HG03575 (cell line): ENCODE results near the gene SSX2IP.

ENCODE experiments used
- ATAC-seq: cut with Tn5 transposase; IDR thresholded peaks from one replicate; pipeline ENCODE4 v1.9.1; 2021; ENCODE audit not compliant: unreplicated experiment, insufficient number of reproducible peaks, low FRiP score; ENCODE audit errors: extremely low read depth

The SSX2IP gene

GRCh38 chr1:84711869-84712268 is 21.6 kb upstream of the SSX2IP start:
- no peak for ATAC-seq

DNA sequence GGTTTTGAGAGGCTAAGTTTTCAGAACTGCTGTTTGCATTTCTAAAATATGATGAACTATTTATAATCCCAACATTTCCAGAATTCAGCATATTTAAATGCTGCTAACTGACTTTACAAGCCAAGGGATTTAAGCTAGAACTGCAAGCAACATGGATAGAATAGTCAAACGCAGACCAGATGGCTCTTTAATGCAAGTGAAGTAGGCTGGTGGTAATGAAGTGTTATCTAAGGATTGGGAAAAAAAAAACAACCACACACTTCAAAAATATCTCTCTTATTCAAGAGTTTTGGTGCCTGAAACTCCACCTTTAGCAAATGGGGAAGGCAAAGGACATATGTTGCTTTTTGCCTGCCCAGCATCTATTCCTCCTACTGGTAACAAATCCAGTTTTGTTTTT is 20.9 kb upstream of the SSX2IP start:
- ATAC-seq: no peak

- ATAC-seq: no peak
Observed at GRCh38 chr1:84709131-84709530, 18.9 kb upstream of the SSX2IP start.

DNA sequence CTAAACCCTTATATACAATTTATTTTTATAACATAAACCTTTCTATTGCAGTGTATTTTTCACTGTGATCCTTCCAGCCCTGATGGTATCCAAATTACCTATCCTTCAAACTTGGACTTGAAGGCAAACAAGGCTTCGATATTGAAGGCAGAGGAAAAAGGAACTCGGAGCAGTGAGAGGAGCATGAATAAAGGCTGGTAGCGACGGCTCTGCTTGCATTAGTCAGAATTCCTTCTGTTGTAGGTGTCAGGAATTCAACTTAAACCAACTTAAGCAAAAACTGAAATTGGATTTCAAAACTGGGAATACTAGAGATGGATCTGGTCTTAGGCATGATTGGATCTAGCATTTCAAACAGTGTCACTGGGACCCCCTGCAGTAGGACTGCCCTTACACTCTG is 17.8 kb upstream of the SSX2IP start:
- ATAC-seq: no peak

GRCh38 chr1:84705513-84705912 is 15.3 kb upstream of the SSX2IP start:
- ATAC-seq: no peak

DNA sequence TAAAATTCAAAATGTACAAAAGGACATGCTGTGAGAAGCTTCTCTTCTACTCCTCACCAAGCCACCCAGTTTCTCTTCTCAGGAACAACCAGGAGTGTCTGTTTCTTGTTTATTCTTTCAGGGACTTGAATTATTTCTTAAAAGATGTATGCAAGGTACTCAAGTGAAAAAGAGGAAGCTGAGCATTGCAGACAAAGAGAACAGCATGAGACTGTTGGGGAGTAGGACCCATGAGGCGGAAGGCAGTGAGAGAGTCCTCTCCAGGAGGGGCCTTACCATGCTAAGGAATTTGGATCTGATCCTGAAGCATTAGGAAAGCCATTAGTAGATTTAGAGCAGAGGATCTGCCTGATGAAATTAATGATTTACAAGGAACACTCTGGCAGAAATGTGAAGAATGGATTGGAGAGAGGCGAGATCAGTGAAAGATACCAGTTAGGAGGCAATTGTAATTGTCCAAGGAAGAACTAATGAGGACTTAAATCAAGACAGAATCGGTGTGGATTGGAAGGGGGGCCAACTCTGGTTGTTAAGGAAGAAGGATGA is 14.7 kb upstream of the SSX2IP start:
- no peak for ATAC-seq

DNA sequence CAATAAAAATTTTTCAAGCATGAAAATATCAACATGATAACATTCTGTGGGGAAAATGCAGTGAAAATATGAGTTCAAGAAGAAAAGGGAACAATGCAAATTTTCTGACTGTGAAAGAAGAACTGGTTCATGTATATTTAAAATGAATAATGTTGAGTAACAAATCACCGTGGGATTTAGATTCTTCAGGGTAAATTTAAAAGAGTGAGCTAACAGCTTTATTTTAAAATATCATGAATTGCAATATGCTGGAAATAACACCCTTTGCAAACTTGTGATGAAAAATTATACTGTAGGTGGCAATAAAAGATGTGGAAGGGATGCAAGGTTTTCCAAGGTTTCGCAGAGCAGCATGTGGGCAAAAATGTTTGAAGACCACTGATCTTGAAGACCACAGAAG is 13.2 kb upstream of the SSX2IP start:
- no peak for ATAC-seq

GRCh38 chr1:84702143-84702542 is 11.9 kb upstream of the SSX2IP start:
- no peak for ATAC-seq

GRCh38 chr1:84701376-84701775 is 11.1 kb upstream of the SSX2IP start:
- ATAC-seq: no peak

- peak; percentile 58 for ATAC-seq
Observed at GRCh38 chr1:84700070-84700469, 9.8 kb upstream of the SSX2IP start.

- no peak for ATAC-seq
Observed at GRCh38 chr1:84698151-84699110, 8.2 kb upstream of the SSX2IP start.

DNA sequence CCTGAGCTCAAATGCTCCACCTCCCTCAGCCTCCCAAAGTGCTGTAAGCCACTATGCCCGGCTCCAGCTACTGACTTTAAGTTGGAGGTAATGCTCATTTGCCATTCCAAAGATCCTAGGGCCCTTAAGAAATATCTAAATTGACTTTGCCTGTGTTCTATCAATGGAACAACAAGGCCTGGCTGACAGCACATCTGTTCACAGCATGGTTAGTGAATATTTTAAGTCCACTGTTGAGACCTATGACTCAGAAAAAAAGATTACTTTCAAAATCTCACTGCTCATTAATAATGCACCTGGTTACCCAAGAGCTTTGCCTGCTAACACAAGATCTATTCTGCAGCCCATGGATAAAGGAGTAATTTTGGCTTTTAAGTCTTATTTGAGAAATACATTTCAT is 3.5 kb upstream of the SSX2IP start:
- no peak for ATAC-seq

DNA sequence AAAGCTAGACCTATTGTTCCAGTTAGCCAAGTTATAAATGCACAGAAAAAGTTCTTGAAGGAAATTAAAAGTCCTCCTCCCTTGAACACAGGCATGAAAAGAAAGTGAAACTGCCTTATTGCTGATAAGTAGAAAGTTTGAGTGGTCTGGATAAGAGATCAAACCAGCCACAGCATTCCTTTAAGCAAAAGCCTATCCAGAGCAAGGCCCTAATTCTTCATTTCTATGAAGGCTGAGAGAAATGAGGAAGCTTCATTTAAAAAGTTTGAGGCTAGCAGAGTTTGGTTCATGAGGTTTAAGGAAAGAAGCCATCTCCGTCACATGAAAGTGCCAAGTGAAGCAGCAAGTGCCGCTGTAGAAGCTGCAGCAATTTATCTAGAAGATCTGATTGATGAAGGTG is 2.7 kb upstream of the SSX2IP start:
- ATAC-seq: no peak

- ATAC-seq: no peak
Observed at GRCh38 chr1:84692391-84692790, 2.1 kb upstream of the SSX2IP start.

DNA sequence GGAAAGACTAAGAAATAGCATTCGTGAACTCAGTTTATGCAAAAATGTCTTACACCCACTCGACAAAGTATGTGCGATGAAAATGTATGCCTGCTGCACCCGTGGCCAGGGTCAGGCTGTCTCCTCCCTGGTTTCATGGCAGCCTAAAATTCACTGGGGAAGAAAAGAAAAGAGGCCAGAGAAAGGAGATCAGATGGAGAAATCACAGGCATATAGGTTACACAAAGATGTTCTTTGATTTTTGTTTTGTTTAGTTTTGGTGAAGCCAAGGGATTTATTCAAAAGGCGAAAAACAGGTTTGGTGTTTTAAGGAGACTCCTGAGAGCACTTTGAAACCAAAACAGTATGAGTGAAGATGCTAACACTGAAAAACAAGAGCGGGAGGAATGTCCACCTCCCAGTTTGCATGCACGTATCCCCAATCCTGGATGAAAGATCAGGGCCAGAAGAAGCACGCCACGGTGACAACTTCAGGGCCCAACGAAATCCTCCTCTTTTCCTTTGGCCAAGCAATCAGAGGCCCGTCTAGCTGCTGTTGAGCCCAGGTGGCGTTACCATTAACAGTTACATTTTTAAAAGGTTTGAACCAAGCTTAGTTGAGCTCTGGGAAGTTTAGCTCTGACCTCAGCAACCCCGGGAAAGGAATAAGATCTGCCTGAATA is 992 bp upstream of the SSX2IP start:
- ATAC-seq: no peak

DNA sequence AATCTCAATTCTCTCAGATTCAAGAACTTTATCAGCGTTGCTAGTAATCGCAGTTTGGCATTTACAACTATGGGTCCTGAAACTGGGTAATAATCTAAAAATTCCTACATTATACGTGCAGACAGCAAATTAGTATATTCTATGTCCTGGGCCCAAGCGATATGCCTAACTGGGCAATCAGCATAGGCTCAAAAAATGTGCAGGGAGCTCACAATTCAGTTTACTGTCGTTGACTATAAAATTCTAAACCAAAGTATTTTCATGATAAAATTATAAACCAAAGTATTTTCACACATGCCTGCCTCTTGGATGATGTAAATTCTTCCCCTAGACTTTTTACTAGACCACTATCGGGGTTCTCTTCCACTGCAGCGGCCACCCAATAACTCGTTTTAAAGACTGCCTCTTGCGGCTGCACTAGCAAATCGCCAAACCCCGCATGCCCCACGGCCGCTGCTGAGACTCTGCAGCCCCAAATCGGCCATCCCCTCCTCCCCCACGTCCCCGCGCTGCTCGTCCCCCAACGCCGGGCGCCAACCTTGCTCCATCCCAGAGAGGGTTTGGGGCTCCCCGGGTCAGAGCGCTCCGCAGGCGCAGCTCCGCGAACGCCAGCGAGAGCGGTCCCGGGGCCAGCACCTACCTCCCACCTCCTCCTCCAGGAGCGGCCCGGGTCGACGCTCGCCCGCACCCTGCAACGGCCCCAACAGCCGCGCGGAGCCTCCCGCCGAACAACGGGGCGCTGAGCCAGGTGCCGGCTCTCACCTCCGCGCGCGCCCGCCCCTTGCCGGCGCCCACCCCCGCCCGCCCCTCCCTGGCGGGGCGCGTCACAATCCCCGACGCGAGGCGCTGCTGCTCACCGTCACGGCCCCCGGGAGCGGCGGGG is 506 bp downstream of the SSX2IP start:
- ATAC-seq: peak; percentile 21

- ATAC-seq: no peak
Observed at GRCh38 chr1:84688463-84689061, 1.7 kb downstream of the SSX2IP start.

DNA sequence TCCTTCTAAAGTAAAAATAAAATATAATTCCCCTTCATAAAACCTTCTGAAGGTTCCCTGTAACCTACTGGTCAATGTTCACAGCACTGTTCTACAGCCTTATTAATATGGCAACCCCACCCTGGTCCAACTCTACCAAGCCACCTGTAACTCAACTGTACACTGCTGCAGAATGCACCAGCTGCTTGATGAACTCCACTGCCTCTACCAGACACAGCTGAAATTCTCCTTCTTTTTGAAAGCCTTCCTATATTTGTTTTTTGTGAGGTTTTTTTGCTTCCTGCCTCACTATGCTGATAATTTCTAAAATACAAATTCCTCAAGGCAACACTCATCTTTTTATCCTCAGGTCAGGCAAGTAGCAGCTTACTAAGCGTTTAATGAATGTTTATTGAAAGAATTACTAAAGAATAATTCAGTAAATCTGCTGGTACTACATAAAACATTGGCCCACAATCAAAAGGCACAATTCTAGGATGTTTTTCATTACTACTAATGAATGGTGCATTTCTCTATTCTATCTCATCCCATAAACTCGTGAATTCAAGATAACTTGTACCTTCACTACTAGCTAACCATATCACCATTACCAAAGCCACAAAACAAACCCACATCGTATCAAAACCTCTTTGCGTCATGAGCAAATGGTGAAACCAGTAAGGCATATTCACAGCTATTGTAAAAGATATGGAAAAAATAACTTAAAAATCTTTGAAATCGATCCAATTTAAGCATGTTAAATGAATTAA is 2.4 kb downstream of the SSX2IP start:
- ATAC-seq: no peak
